Endothelial cell of umbilical vein (primary cell): ENCODE results near the gene TPP1. TPM values are rescaled to one million over a fixed set of nuclear protein-coding genes. Genes with fewer than 3 reads are reported as not detected.

Experiments used
- BruUV-seq: library from RNA; stranded (reverse); fragments of 400-500 nt; replicated peaks from 2 replicates; lab custom pipeline; 2021; lab: Mats Ljungman, UMichigan
- CTCF ChIA-PET: fragments of 300-600, 350-600 bp; sonication (Branson Sonifier 250); formaldehyde crosslinking; loops from one replicate; lab custom pipeline; 2021; ENCODE audit warnings: antibody characterized with exemption, inconsistent platforms; lab: Charles Lee
- POLR2A ChIA-PET: fragments of 300-600, 350-600 bp; sonication (Branson Sonifier 250); formaldehyde crosslinking; loops from one replicate; lab custom pipeline; 2021; ENCODE audit warnings: antibody characterized with exemption, inconsistent platforms; lab: Charles Lee
- DNase-seq: peaks from one replicate; pipeline ENCODE4 v3.0.0-alpha.2; 2011; ENCODE audit warnings: low read depth, low spot score
- FAIRE-seq: peaks from 2 replicates; lab custom pipeline; 2011; peaks lifted over from hg19 to GRCh38; lab: Jason Lieb, UNC
- H2AFZ ChIP-seq: 2 replicates; pipeline ENCODE4 v1.6.0; 2012; ENCODE audit warnings: low read depth, low read length, control low read depth, inconsistent platforms
- H3K27ac ChIP-seq: 2 replicates; pipeline ENCODE4 v1.5.1; 2011; ENCODE audit warnings: low read depth, mild to moderate bottlenecking, control low read depth, low read length, moderate library complexity; ENCODE audit not compliant: insufficient read depth
- H3K27me3 ChIP-seq, 2 experiments: 2 replicates each; pipeline versions ENCODE4 v1.6.0 to v1.6.1; 2011; ENCODE audit warnings: low read length in 2 of 2, mixed read lengths in 1 of 2; ENCODE audit not compliant: control insufficient read depth in 2 of 2, insufficient read depth in 2 of 2
- H3K36me3 ChIP-seq, 2 experiments: 2 replicates in 1 of 2; 3 replicates in 1 of 2; pipeline ENCODE4 v1.5.1; 2011; ENCODE audit warnings: low read length in 2 of 2, mild to moderate bottlenecking in 1 of 2, moderate library complexity in 1 of 2; ENCODE audit not compliant: control insufficient read depth in 2 of 2, insufficient read depth in 2 of 2; ENCODE audit errors: extremely low read depth in 1 of 2
- H3K4me1 ChIP-seq: 3 replicates; pipeline ENCODE4 v1.5.1; 2011; ENCODE audit warnings: mild to moderate bottlenecking, low read length; ENCODE audit not compliant: control insufficient read depth, insufficient read depth; ENCODE audit errors: extremely low read depth
- H3K4me2 ChIP-seq: 2 replicates; pipeline ENCODE4 v1.6.1; 2011; ENCODE audit warnings: low read length, control low read depth, mixed read lengths; ENCODE audit not compliant: insufficient read depth
- H3K4me3 ChIP-seq, 3 experiments: fragments of 200-600 bp in 1 of 3; sonication (generic), shearing (Covaris generic) in 1 of 3; replicated peaks in 1 of 3; 2 replicates each; pipeline ENCODE4 v1.5.1; 2011 to 2016; ENCODE audit warnings: control low read depth in 3 of 3, low read length in 3 of 3, mild to moderate bottlenecking in 2 of 3, inconsistent platforms in 1 of 3, low read depth in 1 of 3, moderate library complexity in 1 of 3; ENCODE audit not compliant: insufficient read depth in 1 of 3
- H3K79me2 ChIP-seq: 2 replicates; pipeline ENCODE4 v1.6.0; 2012; ENCODE audit warnings: low read length, inconsistent platforms; ENCODE audit not compliant: control insufficient read depth, insufficient read depth
- H3K9ac ChIP-seq: replicated peaks from 2 replicates; pipeline ENCODE3; 2011; ENCODE audit warnings: low read length, control low read depth; ENCODE audit not compliant: insufficient read depth; ENCODE audit errors: extremely low read depth
- H3K9me1 ChIP-seq: replicated peaks from 3 replicates; pipeline ENCODE4 v1.6.0; 2011; ENCODE audit warnings: mild to moderate bottlenecking, low read length; ENCODE audit not compliant: control insufficient read depth, insufficient read depth; ENCODE audit errors: extremely low read depth
- H3K9me3 ChIP-seq: replicated peaks from 2 replicates; pipeline ENCODE4 v1.5.1; 2012; ENCODE audit warnings: low read length, inconsistent platforms; ENCODE audit not compliant: control insufficient read depth, insufficient read depth
- H4K20me1 ChIP-seq: replicated peaks from 2 replicates; pipeline ENCODE3; 2011; ENCODE audit warnings: mild to moderate bottlenecking, low read length; ENCODE audit not compliant: control insufficient read depth, insufficient read depth; ENCODE audit errors: extremely low read depth
- CTCF ChIP-seq, 2 donors: IDR thresholded peaks; 1 replicate in 1 of 2; 2 replicates in 1 of 2; pipeline ENCODE4 v1.5.1; 2011; ENCODE audit warnings: low read length in 2 of 2, mild to moderate bottlenecking in 2 of 2, moderate library complexity in 2 of 2, control low read depth in 1 of 2, inconsistent platforms in 1 of 2, low read depth in 1 of 2; ENCODE audit not compliant: insufficient read depth in 1 of 2; ENCODE audit errors: extremely low read depth in 1 of 2
- FOS ChIP-seq: IDR thresholded peaks from 2 replicates; pipeline ENCODE4 v1.6.1; 2011; ENCODE audit warnings: mild to moderate bottlenecking, low read length, moderate library complexity, borderline replicate concordance; ENCODE audit not compliant: insufficient read depth
- JUN ChIP-seq: IDR thresholded peaks from 2 replicates; pipeline ENCODE4 v1.6.1; 2011; ENCODE audit warnings: borderline replicate concordance, low read depth; ENCODE audit not compliant: insufficient read length, insufficient read depth
- MAX ChIP-seq: IDR thresholded peaks from 2 replicates; pipeline ENCODE4 v1.6.1; 2011; ENCODE audit not compliant: insufficient read depth, insufficient read length
- POLR2AphosphoS5 ChIP-seq: IDR thresholded peaks from 2 replicates; pipeline ENCODE4 v1.6.1; 2012; ENCODE audit warnings: low read depth, mild to moderate bottlenecking, control low read depth, low read length, moderate library complexity; ENCODE audit not compliant: insufficient read depth
- dilution Hi-C: fragments of 300-500 bp; cut with MboI; formaldehyde crosslinking; loops from one replicate; pipeline ENCODE4 v1.15.0; 2019; ENCODE audit warnings: low sequenced_read_pairs; ENCODE audit not compliant: extremely low pct_ligation_motif_present
- intact Hi-C: fragments of 100-400 bp; cut with micrococcal nuclease; formaldehyde crosslinking; loops from one replicate; pipeline ENCODE4 v1.10.0; 2022
- polyA plus RNA-seq, 4 experiments: library from polyadenylated mRNA; depleted of rRNA in 3 of 4; stranded (reverse) in 3 of 4; unstranded in 1 of 4; fragments of >200 nt; gene quantifications; 2 replicates each; pipeline versions ENCODE4 v1.2.1 to v1.2.3, GENCODE V29; 2011 to 2012; ENCODE audit warnings: missing spikeins in 1 of 4
- total RNA-seq: library from RNA; stranded (reverse); gene quantifications from 2 replicates; pipeline ENCODE4 v1.2.3, GENCODE V29; 2021

TPP1 gene
- total and polyA plus RNA-seq, 2 donors (not counting 3 experiments of a cell fraction or from before 2014, with no cell fraction given): 124 to 224 TPM

GRCh38 chr11:6568191-6568918 lies 50.9 kb downstream of the TPP1 start:
- H3K9me3 ChIP-seq: no peaks in the 10 kb centered on the region
- dilution Hi-C loops: no loop called here
- no peak overlapping the region for H2AFZ ChIP-seq
- H3K79me2 ChIP-seq: no peaks in the 10 kb centered on the region
- H3K4me2 ChIP-seq: no peak overlapping the region
- BruUV-seq: no TSS peak
- intact Hi-C loops: loop anchor here (1.0 kb wide), 1 partner anchor 67 kb away; no protein-coding TSS in a partner anchor
- POLR2A ChIA-PET: no interaction called here
- H3K36me3 ChIP-seq: no peaks in the 10 kb centered on the region
- FAIRE-seq (peak; percentile 76), DNase-seq (peak; percentile 66)
- H3K9ac ChIP-seq: no peak overlapping the region
- H3K27ac ChIP-seq: no peak overlapping the region
- H3K4me1 ChIP-seq: peaks cover 6% of the 10 kb centered on the region
- H3K4me3 ChIP-seq: no peak overlapping the region
- no peaks in the 10 kb centered on the region for H3K27me3 ChIP-seq
- CTCF ChIA-PET: interaction anchor here (0.8 to 2.8 kb wide), 7 partner anchors 9 to 149 kb away, joined by 3 to 23 read pairs (median 4); partner anchors contain the start of genes APBB1, ILK and RRP8
- TF ChIP-seq FOS: no peak
- TF ChIP-seq CTCF (IDR thresholded peaks at IDR 0.05; ENCODE audit: extremely low read depth in 1 of 2, insufficient read depth in 1 of 2, low read depth in 1 of 2, low read length in 2 of 2): no peak
- TF ChIP-seq POLR2AphosphoS5: peak; percentile 43
- no peak for TF ChIP-seq JUN
- TF ChIP-seq MAX: no peak
- no peaks in the 10 kb centered on the region for H3K9me1 ChIP-seq
- no peaks in the 10 kb centered on the region for H4K20me1 ChIP-seq
